ENCODE results near the gene FSD1.

DNA sequence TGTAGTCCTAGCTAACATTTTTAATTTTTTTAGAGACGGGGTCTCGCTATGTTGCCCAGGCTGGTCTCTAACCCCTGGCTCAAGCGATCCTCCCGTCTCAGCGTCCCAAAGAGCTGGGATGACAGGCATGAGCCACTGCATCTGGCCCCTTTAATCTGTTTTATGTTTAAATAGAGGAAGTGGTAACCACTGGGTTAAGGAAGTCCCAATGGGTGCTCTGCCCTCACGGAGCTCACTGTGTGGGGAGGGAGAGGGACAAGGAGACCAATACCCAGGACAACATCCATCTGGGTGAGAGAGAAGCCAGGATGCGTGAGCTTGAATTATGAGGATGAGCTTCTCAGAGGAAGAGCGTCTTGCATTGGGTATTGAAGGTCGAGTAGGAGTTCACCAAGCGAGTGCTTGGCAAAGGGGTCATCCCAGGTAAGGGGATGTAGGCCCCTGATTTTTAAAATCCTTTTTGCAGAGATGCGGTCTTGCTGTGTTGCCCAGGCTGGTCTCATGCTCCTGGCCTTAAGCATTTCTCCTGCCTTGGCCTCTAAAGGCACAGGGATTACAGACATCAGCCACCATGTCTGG is 43.7 kb upstream of the FSD1 start:
- TF ChIP-seq, protein P1, sequence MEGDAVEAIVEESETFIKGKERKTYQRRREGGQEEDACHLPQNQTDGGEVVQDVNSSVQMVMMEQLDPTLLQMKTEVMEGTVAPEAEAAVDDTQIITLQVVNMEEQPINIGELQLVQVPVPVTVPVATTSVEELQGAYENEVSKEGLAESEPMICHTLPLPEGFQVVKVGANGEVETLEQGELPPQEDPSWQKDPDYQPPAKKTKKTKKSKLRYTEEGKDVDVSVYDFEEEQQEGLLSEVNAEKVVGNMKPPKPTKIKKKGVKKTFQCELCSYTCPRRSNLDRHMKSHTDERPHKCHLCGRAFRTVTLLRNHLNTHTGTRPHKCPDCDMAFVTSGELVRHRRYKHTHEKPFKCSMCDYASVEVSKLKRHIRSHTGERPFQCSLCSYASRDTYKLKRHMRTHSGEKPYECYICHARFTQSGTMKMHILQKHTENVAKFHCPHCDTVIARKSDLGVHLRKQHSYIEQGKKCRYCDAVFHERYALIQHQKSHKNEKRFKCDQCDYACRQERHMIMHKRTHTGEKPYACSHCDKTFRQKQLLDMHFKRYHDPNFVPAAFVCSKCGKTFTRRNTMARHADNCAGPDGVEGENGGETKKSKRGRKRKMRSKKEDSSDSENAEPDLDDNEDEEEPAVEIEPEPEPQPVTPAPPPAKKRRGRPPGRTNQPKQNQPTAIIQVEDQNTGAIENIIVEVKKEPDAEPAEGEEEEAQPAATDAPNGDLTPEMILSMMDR (IDR thresholded peaks at IDR 0.05) = no peak
- TF ChIP-seq POLR2A (IDR thresholded peaks at IDR 0.05) = no peak

Data from right lobe of liver (tissue), 4 donors.